Mononuclear cell (primary cell): ENCODE data around the gene SNRPD2. TPM values are rescaled to one million over a fixed set of nuclear protein-coding genes. Genes with fewer than 3 reads are reported as not detected.
"Not testable (repeated sequence)": the region's sequence is repeated elsewhere in the genome, so short reads cannot be mapped to it uniquely, and the experiment has no call there.

Experiments used
- H3K27me3 ChIP-seq: 2 replicates; pipeline ENCODE4 v1.6.0; 2011; ENCODE audit warnings: low read length, control low read depth; ENCODE audit not compliant: insufficient read depth
- H3K4me1 ChIP-seq: 2 replicates; pipeline ENCODE4 v1.5.1; 2011; ENCODE audit warnings: mild to moderate bottlenecking, low read length, control low read depth; ENCODE audit not compliant: insufficient read depth
- H3K4me3 ChIP-seq: 2 replicates; pipeline ENCODE4 v1.5.1; 2011; ENCODE audit warnings: mild to moderate bottlenecking, low read length, moderate library complexity
- H3K9me3 ChIP-seq: 2 replicates; pipeline ENCODE4 v1.5.1; 2011; ENCODE audit warnings: low read depth, mild to moderate bottlenecking, control low read depth, low read length
- total RNA-seq: library from RNA; depleted of rRNA; stranded (reverse); fragments of >200 nt; gene quantifications from one replicate; pipeline ENCODE4 v1.2.3, GENCODE V29; 2012

SNRPD2 gene
- 158 TPM for total RNA-seq

- peak within 1 kb of the TSS; percentile 67 for H3K4me3 ChIP-seq
- H3K4me1 ChIP-seq = peaks cover 22% of the 10 kb centered on the region
- H3K27me3 ChIP-seq = no peaks in the 10 kb centered on the region
- no peaks in the 10 kb centered on the region for H3K9me3 ChIP-seq
Measured at GRCh38 chr19:45691516-45692186, at the start of gene SNRPD2. Gene SNRPD2 (minus strand): TSS chr19:45691953. CDS start chr19:45691888, 65 bp downstream.

DNA sequence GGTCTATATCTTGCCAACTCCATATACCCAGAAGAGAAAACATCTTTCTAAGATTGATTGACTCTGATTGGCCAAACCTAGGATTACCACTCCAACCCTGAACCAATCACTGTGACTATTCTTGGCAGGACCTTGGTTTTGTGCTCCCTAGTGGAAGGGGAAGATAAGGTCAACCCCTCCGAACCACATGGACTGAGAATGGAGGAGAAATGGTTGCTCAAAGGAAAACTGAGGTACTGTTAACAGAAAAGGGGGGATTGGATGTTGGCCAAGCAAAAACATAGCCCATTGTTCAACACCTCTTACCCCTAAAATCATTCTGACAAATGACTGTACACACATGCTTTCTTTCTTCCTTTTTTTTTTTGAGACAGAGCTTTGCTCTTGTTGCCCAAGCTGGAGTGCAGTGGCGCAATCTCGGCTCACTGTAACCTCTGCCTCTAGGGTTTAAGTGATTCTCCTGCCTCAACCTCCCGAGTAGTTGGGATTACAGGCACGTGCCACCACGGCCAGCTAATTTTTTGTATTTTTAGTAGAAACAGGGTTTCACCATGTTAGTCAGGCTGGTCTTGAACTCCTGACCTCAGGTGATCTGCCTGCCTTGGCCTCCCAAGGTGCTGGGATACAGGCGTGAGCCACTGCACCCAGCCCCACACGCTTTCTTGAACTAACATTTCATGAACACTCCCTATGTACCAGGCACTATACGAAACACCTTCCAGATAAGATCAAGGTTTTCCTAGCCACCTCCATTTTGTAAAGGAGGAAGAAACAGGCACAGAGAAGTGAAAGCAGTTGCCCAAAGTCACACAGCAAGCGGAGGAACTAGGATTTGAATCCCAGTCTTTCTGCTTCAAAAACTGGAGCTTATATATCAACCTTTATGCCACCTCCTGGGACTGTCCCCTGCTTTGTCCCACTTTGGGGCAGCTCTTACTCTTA, 48.0 kb upstream of the SNRPD2 start:
- no peaks in the 10 kb centered on the region for H3K9me3 ChIP-seq
- no peaks in the 10 kb centered on the region for H3K27me3 ChIP-seq
- H3K4me3 ChIP-seq = no peak overlapping the region
- peaks cover 13% of the 10 kb centered on the region for H3K4me1 ChIP-seq

- Histone ChIP-seq H3K27me3 (no peaks in the 10 kb centered on the region), H3K9me3 (no peaks in the 10 kb centered on the region), H3K4me3 (no peak within 1 kb of the TSS), H3K4me1 (peaks cover 17% of the 10 kb centered on the region)
Measured at GRCh38 chr19:45733160-45733810, 41.5 kb upstream of the SNRPD2 start, which contains the start of gene MEIOSIN. Gene MEIOSIN (plus strand): TSS chr19:45733439. CDS start chr19:45735377, 1,938 bp downstream.

DNA sequence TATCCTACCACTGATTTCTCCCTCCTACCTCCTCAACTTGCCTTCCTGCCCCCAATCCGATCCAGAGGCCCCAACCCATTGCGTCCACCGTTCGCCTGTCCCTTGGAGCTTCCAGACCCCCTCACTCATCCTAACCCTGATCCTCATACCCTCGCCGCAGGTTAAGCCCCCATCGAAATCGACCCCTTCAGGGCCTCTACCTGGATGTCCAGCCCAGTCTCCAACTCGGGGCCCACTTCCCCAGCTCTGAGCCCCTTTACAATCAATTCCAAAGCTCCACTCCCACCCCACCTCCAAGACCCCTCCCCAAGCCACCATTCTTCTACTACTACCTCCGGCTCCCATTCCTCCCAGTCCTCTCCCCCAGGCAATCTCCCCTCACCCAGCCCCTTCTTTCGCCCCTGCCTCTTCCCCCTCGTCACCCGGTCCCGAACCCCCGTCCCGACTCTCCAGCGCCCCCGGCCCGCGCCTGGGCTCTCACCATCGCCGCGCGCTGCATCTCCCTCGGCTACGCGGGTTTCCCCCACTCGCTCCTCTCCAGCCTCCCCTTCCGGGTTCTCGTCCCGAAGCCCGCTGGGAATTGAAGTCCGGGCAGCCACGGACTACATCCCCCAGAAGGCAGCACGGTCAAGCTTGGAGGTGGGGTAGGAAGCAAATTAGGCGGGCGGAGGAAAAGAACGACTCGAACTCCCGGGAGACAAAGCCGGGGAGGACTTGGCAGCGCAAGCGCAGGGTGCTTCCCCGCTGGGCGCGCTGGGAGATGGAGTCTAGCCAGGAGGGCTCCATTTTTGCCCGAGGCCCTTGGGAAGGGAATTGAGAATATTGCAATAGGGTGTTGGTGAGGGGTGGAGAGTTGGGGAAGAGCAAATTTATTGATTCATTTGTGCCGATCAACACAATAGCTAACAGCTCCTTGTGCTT, 38.9 kb upstream of the SNRPD2 start, which contains the start of gene FBXO46:
Gene FBXO46, minus strand, starts transcription at position 529 of the 921 bp plus-strand sequence. CDS start 17,401 bp downstream, outside the sequence.
- Histone ChIP-seq H3K4me3 (peak within 1 kb of the TSS; percentile 53), H3K27me3 (no peaks in the 10 kb centered on the region), H3K4me1 (peaks cover 19% of the 10 kb centered on the region), H3K9me3 (no peaks in the 10 kb centered on the region)

GRCh38 chr19:45729800-45730290, 38.1 kb upstream of the SNRPD2 start:
- peak overlapping the region; percentile 53 for H3K4me3 ChIP-seq
- peaks cover 19% of the 10 kb centered on the region for H3K4me1 ChIP-seq
- no peaks in the 10 kb centered on the region for H3K9me3 ChIP-seq
- H3K27me3 ChIP-seq = no peaks in the 10 kb centered on the region

DNA sequence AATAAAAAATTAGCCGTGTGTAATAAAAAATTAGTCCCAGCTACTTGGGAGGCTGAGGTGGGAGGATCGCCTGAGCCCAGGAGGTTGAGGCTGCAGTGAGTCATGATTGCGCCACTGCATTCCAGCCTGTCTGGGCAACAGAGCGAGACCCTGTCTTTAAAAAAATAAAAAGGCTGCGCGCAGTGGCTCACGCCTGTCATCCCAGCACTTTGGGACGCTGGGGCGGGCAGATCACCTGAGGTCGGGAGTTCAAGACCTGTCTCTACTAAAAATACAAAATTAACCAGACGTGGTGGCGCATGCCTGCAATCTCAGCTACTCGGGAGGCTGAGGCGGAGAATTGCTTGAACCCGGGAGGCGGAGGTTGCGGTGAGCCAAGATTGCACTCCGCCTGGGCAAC, 36.9 kb upstream of the SNRPD2 start:
- H3K27me3 ChIP-seq, H3K9me3 ChIP-seq, H3K4me3 ChIP-seq: not testable (repeated sequence)
- H3K4me1 ChIP-seq = peaks cover 19% of the 10 kb centered on the region

- not testable (repeated sequence) for H3K9me3 ChIP-seq, H3K4me3 ChIP-seq, H3K27me3 ChIP-seq
- H3K4me1 ChIP-seq = peaks cover 24% of the 10 kb centered on the region
Measured at GRCh38 chr19:45720065-45720464, 28.3 kb upstream of the SNRPD2 start.

DNA sequence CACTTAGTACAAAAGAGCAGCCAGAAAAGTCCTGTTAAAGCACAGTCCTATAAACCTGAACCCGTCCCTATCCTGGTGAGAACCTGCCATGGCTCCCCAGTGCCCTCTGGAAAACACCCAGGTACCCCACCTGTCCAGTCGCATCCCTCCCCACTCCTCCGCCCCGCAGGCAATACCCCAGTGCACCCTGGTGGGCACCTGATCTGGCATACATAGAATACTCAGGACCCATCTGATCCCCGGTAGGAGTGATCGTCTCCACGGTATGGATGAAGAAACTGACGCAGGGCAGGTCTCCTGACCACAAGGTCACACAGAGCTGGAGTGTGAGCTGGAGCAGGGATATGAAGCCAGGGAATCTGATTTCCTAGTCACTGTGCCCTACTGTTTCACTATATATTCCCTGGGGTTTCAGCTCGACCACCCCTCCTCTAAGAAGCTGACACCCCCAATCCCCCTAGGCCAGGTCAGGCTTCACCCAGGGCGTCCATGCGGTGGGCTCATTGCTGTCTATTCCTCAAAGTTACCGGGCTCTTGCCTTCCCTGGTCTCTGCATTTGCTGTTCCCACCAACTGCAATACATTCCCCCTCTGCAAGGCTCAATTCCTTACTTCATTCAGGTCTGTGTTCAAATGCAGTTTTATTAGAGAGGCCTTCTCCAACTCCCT, 26.4 kb upstream of the SNRPD2 start:
- Histone ChIP-seq H3K4me1 (peaks cover 24% of the 10 kb centered on the region), H3K4me3 (peak overlapping the region; percentile 84), H3K9me3 (no peaks in the 10 kb centered on the region), H3K27me3 (no peaks in the 10 kb centered on the region)

DNA sequence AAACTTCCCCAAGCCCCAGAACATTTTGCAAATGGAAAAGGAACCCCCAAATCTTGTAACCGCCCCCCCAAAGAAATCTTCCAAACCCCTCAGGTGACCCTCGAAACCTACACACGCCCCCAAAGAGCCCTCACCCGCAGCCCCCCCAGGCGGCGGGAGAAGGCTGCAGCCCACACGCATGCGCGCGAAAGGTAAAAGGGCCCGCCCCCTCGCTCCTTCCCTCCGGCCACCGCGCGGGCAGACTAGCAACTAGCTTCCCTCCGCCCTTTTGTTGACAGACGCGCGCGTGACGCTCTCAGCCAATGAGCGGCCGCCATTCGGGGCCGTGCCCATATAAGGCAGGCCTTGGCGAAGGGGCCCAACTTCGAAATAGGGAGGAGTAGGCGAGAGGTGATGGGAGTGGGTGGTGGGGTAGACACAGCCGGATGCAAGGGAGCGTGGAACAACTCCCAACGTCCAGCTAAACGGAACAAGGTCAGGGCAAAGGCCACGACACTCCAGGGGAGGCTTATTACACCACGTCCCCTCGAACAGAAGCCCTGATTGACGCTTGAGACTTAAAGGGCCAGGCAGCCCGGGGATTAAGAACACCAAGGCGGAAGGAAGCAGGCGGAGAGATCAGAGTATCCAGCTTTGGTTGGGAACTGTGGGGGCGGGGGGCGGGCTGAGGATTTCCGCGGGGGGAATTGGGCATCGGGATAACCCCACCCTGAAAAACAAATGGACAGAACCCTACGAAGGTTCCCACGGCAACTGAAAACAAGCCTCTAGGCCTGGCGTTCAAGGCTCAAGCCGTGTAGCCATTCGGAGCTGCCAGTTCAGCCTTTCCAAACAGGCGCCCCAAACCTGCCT, 25.6 kb upstream of the SNRPD2 start:
- Histone ChIP-seq H3K4me1 (peaks cover 24% of the 10 kb centered on the region), H3K27me3 (no peaks in the 10 kb centered on the region), H3K4me3 (peak overlapping the region; percentile 84), H3K9me3 (no peaks in the 10 kb centered on the region)

DNA sequence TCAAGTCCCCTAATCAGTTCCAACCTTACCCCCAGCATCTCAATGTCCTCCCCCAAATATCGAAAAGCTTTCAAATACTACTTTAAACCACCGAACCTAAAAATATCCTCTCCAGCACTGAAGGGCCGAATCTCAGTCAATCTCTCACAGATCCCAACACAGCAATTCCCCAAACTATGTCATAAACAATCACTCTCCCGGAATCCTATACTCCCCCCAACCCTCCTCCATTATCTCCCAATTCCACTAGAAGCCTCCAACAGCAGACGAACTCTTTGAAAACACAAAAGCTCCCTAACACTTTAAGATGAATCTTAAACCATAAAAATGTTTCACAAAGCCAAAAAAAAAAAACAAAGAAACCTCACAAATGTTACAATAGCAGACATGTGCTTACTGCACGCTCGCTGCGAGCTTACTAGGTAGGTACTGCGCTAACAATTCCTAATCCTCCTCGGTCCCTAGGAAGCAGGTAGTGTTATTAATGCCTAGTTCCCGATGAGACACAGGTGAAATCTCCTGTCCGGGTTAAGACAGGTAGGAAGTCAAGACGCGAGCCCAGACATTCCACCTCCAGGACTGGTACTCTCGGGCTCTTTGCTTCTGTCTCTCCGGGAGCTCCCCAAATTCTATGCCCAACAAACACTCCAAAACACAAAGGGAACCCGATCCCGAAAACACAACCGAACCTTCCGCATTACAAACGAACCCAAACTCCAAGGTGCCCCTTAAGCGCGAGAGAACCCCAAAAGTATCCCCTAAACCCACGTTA, 24.8 kb upstream of the SNRPD2 start:
- H3K4me1 ChIP-seq = peaks cover 24% of the 10 kb centered on the region
- H3K4me3 ChIP-seq = peak overlapping the region; percentile 84
- H3K27me3 ChIP-seq = no peaks in the 10 kb centered on the region
- no peaks in the 10 kb centered on the region for H3K9me3 ChIP-seq

- Histone ChIP-seq H3K4me1 (peaks cover 22% of the 10 kb centered on the region), H3K4me3 (no peak overlapping the region), H3K27me3 (no peaks in the 10 kb centered on the region), H3K9me3 (no peaks in the 10 kb centered on the region)
Measured at GRCh38 chr19:45715139-45715538, 23.4 kb upstream of the SNRPD2 start.

DNA sequence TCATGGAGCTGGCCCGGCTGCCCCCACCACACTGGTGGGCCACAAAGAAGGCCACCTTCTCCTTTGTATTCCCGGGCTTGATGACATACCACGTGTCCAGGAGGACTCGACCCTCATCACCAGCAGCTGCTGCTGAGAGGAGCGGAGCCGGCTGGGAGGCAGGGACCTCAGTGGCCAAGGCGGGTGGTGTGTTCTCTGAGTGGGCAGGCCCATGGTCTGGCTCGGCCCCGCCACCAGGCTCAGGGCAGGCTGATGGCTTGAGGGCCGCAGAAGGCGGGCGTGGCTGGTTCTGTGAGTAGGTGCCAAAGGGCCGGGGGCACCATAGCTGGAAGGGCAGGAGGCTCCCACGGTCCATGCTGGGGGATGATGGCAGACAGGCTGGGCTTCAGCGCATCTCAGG, 21.4 kb upstream of the SNRPD2 start:
- peaks cover 17% of the 10 kb centered on the region for H3K4me1 ChIP-seq
- no peaks in the 10 kb centered on the region for H3K9me3 ChIP-seq

More for the DNA sequence above, 21.4 kb upstream of the SNRPD2 start:
- Histone ChIP-seq H3K27me3 (no peaks in the 10 kb centered on the region), H3K4me3 (no peak overlapping the region)
